ENCODE measurements around the gene TMEM213. TPM values are rescaled to one million over a fixed set of nuclear protein-coding genes. Genes with fewer than 3 reads are reported as not detected.

TMEM213 gene
- total and polyA plus RNA-seq, 9 of the 15 experiments (the other 6 are each of a cell fraction or from before 2014, with no cell fraction given): not detected

DNA sequence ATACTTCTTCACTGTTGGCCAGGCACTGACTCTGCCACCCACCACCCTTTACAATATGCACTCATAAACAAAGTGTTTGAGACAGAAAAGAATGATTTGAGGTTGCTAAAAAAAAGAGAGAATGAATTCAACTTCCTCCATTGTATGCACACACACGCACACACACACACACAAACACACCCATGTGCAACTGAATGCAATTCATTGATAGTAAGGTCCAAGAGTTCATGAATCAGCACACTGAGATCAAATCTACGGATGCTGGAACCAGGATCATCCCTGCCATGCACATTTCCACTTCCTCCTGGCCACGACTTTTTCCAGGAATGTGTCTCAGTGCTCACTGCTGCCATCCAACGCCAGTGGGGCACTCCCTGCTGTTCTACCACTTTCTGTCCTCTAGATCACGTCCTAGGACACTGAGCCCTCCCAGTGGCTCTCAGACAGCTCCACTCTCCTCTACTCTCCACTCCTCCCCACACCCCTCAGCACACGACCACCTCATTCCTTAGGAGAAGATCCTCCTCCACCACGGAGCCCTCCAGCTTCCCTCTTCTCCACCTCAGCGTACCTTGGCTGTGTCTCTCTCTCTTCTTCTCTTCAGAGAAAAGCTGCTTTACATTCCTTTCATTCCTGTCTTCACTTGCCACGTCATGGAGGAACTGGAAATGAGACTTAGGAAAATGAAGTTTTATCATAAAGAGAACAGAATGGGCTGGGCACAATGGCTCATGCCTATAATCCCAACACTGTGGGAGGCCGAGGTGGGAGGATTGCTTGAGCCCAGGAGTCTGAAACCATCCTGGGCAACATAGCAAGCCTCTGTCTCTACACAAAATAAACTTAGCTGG lies 12.0 kb upstream of the TMEM213 start (continued):
- TF ChIP-seq, protein P1, sequence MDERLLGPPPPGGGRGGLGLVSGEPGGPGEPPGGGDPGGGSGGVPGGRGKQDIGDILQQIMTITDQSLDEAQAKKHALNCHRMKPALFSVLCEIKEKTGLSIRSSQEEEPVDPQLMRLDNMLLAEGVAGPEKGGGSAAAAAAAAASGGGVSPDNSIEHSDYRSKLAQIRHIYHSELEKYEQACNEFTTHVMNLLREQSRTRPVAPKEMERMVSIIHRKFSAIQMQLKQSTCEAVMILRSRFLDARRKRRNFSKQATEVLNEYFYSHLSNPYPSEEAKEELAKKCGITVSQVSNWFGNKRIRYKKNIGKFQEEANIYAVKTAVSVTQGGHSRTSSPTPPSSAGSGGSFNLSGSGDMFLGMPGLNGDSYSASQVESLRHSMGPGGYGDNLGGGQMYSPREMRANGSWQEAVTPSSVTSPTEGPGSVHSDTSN (CRISPR knock-in tag; IDR thresholded peaks at IDR 0.05; ENCODE audit: low read depth): no peak
- TF ChIP-seq, protein P1 (tag; conservative IDR thresholded peaks at IDR 0.05; ENCODE audit: low read depth): no peak
- TF ChIP-seq RB1 (IDR thresholded peaks at IDR 0.05; ENCODE audit: low read depth) (no peak), CTBP1 (IDR thresholded peaks at IDR 0.05; ENCODE audit: borderline replicate concordance) (no peak), PHF20 (IDR thresholded peaks at IDR 0.05; ENCODE audit: partially characterized antibody) (no peak), WHSC1 (IDR thresholded peaks at IDR 0.05; ENCODE audit: low read length) (no peak), RHOXF2B (CRISPR knock-in tag; conservative IDR thresholded peaks at IDR 0.05) (no peak), BCOR (IDR thresholded peaks at IDR 0.05) (no peak), CCNT2 (IDR thresholded peaks at IDR 0.05; ENCODE audit: borderline replicate concordance, extremely low read depth, insufficient read length, low read depth, low read length) (no peak)
- TF ChIP-seq, protein P2, sequence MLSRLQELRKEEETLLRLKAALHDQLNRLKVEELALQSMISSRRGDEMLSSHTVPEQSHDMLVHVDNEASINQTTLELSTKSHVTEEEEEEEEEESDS (CRISPR knock-in tag; IDR thresholded peaks at IDR 0.05): no peak
- TF ChIP-seq, protein P3, sequence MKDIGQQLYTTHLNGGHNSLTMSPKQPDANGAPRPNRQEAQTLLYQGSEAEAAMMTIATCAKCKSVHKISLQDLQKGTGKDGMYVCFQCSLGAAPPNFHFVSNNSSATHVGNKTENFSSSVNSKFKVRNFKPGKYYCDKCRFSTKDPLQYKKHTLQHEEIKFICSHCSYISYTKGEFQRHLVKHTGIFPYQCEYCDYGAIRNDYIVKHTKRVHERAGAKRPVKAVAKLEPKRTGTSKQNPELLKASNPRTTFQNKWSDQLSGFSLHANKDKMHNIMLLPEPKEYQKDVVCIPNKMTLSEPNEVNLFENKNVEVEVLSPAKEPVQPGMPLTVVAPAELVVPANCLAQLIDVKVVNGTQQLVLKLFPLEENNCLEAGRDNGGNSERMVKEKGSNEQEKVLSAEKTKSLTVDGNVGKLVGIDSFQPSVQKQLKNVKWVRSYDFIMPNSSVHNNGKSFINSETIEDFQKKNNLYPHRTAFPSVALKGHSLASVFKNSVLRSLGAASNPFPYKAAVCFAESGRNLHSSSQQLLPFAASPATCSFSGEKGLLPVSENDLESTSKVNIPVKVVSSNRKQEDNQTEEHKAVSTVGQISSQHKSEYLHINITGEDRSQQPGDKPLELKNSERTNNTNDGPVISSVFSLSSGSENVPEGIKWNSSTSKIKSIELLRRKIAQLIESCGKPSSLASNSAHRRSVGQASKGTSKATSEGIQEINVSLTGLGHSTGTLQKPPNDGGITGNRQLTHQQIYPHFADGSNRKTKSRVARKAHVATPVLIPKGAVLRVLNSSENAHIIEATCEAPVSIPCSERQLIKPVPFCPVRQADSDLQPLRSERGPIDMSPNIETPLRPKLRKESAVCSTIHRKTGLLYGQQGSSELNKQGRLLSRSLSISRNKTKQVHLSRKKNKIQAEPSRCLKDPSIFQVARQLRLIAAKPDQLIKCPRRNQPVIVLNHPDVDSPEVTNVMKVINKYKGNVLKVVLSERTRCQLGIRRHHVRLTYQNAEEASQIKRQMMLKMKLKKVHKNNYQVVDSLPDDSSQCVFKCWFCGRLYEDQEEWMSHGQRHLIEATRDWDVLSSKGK (CRISPR knock-in tag; IDR thresholded peaks at IDR 0.05): no peak
